GM19463 (cell line): ENCODE measurements around the gene SMCHD1.

ENCODE experiments used
- ATAC-seq: cut with Tn5 transposase; IDR thresholded peaks from one replicate; pipeline ENCODE4 v1.9.1; 2021; ENCODE audit warnings: mild to moderate bottlenecking, moderate library complexity; ENCODE audit not compliant: unreplicated experiment

Gene SMCHD1

DNA sequence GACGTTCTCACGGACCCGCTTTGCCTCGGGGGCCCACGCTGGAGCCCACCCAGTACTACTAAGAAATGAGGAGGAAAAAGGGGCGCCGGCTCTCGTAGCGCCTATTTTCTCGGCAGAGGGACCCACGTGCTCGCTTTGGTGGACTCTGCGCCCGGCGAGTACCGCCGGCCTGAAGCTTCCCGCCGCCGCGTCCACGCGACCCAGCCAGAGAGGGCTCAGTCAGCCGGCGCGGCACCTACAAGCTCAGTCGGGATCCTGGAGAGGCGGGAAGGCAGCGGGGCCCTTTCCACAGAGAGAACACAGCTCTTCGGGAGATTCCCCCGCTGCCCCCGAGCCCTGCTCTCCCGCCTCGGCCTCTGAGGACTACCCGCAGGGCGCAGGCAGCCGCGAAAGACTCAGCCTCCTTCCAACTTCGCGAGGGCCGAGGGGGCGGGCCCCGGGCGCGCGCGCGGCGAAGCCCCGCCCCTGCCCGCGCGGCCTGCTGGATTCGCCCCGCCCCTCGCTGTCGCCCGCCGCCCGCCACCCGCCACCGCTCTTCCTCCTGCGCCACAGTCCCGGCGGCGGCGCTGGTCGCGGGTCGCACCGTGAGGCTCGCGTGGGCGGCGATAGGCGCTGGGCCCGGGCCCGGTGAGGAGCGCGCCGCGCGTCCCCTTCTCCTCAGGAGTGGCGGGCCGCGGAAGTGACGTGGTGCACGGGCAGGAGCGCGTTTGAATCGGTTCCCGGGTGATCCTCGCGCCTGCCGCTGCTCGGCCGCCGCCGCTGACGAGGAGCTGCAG is at the start of gene SMCHD1:
TSS of gene SMCHD1 (plus strand) at position 549 of the 776 bp plus-strand sequence. CDS start 350 bp downstream, outside the sequence.
- peak; percentile 66 for ATAC-seq

DNA sequence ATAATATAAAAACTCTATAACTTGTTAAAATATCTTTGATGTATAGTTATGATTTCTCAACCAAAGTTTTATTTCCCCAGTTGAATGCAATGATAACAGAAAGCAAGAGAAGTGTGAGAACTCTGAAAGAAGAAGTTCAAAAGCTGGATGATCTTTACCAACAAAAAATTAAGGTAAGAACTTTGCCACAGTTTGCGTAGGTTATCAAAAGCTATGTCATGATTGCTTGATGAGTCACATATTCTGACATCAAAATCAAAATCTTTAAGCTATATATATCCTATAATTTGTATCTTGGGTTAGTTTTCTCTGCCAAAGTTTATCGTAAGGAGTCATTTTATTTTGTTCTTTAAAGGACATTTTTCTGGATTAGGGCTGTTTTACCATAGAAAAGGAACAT is 49.2 kb upstream of the SMCHD1 start:
- ATAC-seq: no peak

- no peak for ATAC-seq
These were observed 45.9 kb upstream of the SMCHD1 start for GRCh38 chr18:2609604-2610003.

- no peak for ATAC-seq
These were observed 45.0 kb upstream of the SMCHD1 start for GRCh38 chr18:2610549-2610948.

DNA sequence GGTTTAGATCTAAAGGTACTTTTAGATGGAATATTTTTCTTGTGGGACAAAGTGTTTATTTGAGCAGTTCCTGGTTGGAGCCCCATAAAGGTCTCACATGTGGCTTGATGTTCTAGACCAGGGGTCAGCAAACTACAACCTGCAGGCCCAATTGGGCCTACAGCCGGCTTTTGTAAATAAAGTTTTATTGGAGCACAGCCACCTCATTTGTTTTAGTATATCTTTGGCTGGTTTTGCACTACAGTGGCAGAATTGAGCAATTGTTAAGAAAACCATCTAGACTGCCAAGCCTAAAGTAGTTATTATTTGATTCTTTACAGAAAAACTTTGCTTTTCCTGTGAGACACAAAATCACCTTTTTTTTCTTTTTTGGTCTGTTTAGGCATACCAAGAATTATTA is 42.5 kb upstream of the SMCHD1 start:
- ATAC-seq: no peak

- no peak for ATAC-seq
These were observed 38.0 kb upstream of the SMCHD1 start for GRCh38 chr18:2617401-2617998.

DNA sequence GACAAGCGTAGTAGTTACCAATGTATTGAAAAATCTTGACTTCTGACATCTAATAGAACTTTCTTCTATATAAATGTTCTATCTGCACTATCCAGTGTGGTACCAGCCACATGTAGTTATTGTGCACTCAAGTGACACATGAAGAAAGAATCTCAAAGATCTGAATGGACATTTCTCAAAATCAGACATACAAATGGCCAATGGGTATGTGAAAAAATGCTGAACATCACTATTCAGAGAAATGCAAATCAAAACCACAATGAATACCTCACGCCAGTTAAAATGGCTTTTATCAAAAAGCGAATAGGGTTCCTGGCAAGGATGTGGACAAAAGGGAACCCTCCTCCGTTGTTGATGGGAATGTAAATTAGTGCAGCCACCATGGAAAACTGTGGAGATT is 37.5 kb upstream of the SMCHD1 start:
- ATAC-seq: no peak

- ATAC-seq: no peak
These were observed 30.3 kb upstream of the SMCHD1 start for GRCh38 chr18:2625217-2625616.

DNA sequence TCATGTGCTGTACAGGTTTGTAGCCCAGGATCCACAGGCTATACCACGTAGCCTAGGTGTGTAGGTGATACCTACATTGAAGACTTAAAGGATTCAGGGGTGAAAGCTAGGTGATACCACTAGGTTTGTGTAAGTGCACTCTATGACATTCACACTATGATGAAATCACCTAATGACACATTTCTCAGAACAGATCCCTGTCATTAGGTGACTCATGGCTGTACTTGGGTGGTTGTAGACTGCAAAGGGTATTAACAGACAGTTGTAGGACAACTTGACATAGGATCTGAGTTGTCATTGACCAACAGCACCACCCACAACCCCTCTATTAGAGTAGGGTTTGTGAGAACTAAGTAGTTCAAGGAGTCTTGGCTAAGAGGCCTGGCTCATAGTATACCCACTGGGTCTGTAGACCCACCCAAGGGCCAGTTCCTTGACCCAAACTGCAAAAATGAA is 27.7 kb upstream of the SMCHD1 start:
- peak; percentile 75 for ATAC-seq

DNA sequence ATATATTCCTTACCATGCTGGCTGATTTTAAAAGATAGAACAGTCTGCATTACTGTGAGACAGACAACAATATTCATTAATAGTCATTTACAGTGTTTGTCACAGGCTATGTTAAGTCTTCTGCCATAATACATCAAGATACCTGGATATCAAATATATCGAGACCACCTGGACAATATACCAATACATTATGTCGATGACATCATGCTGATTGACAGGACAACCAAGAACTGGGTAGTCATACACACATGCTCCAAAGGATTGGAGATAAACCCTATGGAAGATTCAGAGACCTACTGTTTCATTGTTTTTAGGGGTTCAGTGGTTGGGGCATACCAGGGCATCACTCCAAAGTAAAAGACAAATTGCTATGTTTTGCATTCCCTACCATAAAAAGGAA is 26.5 kb upstream of the SMCHD1 start:
- no peak for ATAC-seq

GRCh38 chr18:2635586-2635985 is 19.9 kb upstream of the SMCHD1 start:
- ATAC-seq: no peak

- ATAC-seq: peak; percentile 4
These were observed 19.3 kb upstream of the SMCHD1 start for GRCh38 chr18:2636126-2636631.

GRCh38 chr18:2641638-2642037 is 13.9 kb upstream of the SMCHD1 start:
- peak; percentile 74 for ATAC-seq

- ATAC-seq: no peak
These were observed 12.8 kb upstream of the SMCHD1 start for GRCh38 chr18:2642771-2643170.

DNA sequence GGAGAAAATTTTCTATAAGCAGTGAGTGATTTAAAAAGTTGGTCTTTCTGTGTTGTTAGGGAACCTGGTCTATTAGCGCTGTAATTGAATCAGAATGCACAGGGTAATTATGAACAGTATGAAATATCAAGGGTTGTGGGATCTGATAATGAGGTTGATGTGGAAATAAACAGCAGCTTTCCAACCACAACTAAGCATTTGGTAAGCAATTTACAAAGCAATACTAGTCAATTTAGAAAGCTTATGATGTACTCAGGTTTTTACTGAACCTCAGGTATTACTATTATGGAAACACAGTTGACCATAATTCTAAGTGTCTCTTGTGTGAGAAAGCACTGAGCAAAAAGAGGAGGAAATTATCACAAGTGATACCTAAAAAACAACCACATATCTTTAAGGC is 11.0 kb upstream of the SMCHD1 start:
- ATAC-seq: no peak

GRCh38 chr18:2651981-2652380 is 3.5 kb upstream of the SMCHD1 start:
- ATAC-seq: no peak

DNA sequence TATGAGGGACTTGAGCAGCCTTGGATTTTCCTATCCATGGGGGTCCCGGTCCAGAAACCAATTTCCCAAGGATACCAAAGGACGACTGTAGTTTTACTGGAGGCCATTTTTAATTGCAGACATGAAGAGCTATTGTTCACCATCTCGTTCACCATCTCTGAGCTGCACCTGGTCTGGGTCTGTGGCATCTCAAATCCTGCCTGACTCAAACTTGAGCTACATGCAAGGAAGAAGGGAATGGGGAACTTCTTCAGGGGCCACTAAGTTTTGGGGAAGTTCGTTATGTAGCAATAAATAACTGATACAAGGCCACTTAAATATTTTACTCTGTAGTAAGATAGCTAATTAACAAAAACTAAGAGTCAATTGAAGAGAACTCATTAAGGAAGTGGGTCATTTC is 2.1 kb upstream of the SMCHD1 start:
- ATAC-seq: no peak

GRCh38 chr18:2654169-2654927 is 1.2 kb upstream of the SMCHD1 start:
- no peak for ATAC-seq

GRCh38 chr18:2654928-2655177 is 673 bp upstream of the SMCHD1 start:
- peak; percentile 30 for ATAC-seq

GRCh38 chr18:2655954-2656236 is 369 bp downstream of the SMCHD1 start:
- ATAC-seq: peak; percentile 21

DNA sequence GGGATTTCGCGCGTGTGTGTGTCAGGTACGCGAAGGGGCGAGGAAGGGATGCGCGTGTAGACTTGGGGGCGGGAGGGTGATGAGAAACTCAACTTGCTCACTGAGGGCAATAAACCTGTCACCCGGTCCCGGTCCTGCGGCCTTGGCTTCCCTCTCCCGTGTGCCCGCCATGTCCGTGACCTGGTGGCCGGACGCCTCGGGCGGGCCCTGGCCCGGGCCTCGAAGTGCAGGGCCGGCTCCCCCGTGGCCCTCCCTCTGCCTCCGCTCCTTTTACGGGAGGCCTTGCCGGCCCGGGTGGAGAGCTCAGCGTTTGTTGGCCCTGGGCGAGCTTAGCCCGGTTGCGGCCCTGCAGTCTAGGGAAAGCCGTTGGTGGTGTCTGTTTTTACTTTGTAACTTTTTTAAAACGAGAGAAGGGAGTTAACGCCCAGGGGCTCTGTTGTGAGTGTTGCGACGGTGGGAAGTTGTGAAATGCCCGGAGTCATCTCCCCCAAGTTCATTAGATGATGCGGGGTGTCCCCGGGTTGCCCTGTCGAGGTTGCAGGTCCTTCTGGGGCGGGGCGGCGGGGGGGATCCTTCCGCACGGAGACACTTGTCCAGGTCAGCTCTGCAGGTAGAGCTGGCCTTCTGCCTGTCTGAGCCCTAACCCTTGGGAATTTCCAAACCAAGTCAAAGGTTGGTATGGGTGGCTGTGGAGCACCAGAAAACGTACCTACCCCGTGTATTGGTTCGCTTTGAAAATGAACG is 883 bp downstream of the SMCHD1 start:
- peak; percentile 3 for ATAC-seq
